Endothelial cell of umbilical vein (primary cell): Measurements from ENCODE around the gene HECW1.

Source experiments
- CTCF ChIP-seq, 2 donors: IDR thresholded peaks; 1 replicate in 1 of 2; 2 replicates in 1 of 2; pipeline ENCODE4 v1.5.1; 2011; ENCODE audit warnings: low read length in 2 of 2, mild to moderate bottlenecking in 2 of 2, moderate library complexity in 2 of 2, control low read depth in 1 of 2, inconsistent platforms in 1 of 2, low read depth in 1 of 2; ENCODE audit not compliant: insufficient read depth in 1 of 2; ENCODE audit errors: extremely low read depth in 1 of 2
- EZH2 ChIP-seq: IDR thresholded peaks from 2 replicates; pipeline ENCODE4 v1.6.1; 2012; ENCODE audit warnings: borderline replicate concordance, low read depth, mild to moderate bottlenecking, moderate library complexity, low read length, inconsistent platforms; ENCODE audit not compliant: severe bottlenecking
- POLR2AphosphoS5 ChIP-seq: IDR thresholded peaks from 2 replicates; pipeline ENCODE4 v1.6.1; 2012; ENCODE audit warnings: low read depth, mild to moderate bottlenecking, control low read depth, low read length, moderate library complexity; ENCODE audit not compliant: insufficient read depth

DNA sequence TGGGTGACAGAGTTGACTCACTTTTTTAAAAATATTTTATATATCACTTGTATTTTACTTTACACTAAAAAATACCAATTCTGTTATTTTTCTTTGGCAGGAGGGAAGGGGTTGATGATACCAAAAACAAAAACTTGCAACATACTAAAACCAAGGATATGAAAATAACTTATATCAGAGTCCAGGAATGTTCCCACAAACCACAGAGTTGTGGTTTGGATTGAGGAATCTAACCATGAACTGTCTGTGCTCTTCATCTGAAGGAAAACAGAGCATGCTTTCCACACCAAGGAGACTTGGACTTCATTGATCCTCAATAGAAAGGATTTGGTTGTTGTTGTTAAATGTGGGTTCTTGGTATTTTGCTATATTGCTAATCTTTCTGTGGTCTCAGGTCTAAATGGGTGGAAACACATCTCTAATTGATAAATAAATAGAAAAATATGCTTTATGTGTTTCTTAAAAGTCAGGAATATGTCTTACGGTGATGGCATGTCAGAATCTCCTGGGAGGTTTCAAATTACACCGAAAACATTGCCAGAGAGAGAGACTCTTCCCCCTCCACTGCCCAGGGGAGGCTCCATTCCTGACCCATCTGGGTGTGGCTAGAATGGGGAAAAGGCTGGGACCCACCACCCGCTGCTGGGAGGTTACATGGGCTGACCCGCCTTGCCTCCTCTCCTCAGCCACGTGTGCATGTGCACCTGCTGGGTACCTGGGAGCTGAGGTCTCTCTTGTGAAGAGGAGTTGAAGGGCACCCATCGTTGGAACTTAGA, 423.6 kb downstream of the HECW1 start:
- no peak for TF ChIP-seq CTCF (IDR thresholded peaks at IDR 0.05; ENCODE audit: extremely low read depth in 1 of 2, insufficient read depth in 1 of 2, low read depth in 1 of 2, low read length in 2 of 2)
- no peak for TF ChIP-seq POLR2AphosphoS5
- TF ChIP-seq EZH2 = no peak
